ENCODE measurements around the gene TBCK.

DNA sequence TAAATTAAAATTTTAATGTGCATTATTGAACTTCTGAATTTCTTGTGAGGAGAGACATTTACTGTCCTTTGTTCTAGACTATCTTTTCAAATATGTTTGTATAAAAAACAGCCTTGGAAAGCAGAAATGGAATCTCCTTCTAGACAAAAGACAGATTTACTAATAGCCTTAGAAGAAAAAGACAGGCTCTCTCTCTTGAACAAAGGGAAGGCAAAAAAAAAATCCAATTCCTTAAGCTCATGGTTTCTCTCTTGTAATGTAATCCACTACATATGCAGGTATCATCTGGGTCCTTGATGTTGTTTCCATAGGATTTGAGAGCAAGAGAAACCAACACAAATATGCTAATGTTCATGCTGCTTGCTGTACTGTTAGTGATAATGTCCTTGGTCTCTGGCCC, 106.0 kb downstream of the TBCK start:
- TF ChIP-seq POLR2A (IDR thresholded peaks at IDR 0.05): no peak
- TF ChIP-seq, protein P1, sequence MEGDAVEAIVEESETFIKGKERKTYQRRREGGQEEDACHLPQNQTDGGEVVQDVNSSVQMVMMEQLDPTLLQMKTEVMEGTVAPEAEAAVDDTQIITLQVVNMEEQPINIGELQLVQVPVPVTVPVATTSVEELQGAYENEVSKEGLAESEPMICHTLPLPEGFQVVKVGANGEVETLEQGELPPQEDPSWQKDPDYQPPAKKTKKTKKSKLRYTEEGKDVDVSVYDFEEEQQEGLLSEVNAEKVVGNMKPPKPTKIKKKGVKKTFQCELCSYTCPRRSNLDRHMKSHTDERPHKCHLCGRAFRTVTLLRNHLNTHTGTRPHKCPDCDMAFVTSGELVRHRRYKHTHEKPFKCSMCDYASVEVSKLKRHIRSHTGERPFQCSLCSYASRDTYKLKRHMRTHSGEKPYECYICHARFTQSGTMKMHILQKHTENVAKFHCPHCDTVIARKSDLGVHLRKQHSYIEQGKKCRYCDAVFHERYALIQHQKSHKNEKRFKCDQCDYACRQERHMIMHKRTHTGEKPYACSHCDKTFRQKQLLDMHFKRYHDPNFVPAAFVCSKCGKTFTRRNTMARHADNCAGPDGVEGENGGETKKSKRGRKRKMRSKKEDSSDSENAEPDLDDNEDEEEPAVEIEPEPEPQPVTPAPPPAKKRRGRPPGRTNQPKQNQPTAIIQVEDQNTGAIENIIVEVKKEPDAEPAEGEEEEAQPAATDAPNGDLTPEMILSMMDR (IDR thresholded peaks at IDR 0.05): no peak
